VCaP (cell line): ENCODE measurements around the gene ZMYND8.

Source experiments
- H3K27ac ChIP-seq: fragments of 450-650 bp; 2 replicates; pipeline ENCODE4 v1.5.1; 2017
- TF ChIP-seq, protein P1 (sequence below): fragments of 450-650 bp; conservative IDR thresholded peaks from 2 replicates; pipeline ENCODE4 v1.5.1; 2017; ENCODE audit warnings: mild to moderate bottlenecking, moderate library complexity

The ZMYND8 gene

GRCh38 chr20:47275548-47275947, 81.0 kb downstream of the ZMYND8 start:
- TF ChIP-seq, protein P1, sequence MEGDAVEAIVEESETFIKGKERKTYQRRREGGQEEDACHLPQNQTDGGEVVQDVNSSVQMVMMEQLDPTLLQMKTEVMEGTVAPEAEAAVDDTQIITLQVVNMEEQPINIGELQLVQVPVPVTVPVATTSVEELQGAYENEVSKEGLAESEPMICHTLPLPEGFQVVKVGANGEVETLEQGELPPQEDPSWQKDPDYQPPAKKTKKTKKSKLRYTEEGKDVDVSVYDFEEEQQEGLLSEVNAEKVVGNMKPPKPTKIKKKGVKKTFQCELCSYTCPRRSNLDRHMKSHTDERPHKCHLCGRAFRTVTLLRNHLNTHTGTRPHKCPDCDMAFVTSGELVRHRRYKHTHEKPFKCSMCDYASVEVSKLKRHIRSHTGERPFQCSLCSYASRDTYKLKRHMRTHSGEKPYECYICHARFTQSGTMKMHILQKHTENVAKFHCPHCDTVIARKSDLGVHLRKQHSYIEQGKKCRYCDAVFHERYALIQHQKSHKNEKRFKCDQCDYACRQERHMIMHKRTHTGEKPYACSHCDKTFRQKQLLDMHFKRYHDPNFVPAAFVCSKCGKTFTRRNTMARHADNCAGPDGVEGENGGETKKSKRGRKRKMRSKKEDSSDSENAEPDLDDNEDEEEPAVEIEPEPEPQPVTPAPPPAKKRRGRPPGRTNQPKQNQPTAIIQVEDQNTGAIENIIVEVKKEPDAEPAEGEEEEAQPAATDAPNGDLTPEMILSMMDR = no peak
- peak overlapping the region; percentile 18 for H3K27ac ChIP-seq

- peak overlapping the region; percentile 18 for H3K27ac ChIP-seq
- TF ChIP-seq, protein P1 = no peak
These were observed 81.9 kb downstream of the ZMYND8 start for GRCh38 chr20:47274401-47275108.

- H3K27ac ChIP-seq = peak overlapping the region; percentile 13; the same call in 1 of the 2 replicates
- TF ChIP-seq, protein P1 = no peak
These were observed 82.8 kb downstream of the ZMYND8 start for GRCh38 chr20:47273591-47274235.

DNA sequence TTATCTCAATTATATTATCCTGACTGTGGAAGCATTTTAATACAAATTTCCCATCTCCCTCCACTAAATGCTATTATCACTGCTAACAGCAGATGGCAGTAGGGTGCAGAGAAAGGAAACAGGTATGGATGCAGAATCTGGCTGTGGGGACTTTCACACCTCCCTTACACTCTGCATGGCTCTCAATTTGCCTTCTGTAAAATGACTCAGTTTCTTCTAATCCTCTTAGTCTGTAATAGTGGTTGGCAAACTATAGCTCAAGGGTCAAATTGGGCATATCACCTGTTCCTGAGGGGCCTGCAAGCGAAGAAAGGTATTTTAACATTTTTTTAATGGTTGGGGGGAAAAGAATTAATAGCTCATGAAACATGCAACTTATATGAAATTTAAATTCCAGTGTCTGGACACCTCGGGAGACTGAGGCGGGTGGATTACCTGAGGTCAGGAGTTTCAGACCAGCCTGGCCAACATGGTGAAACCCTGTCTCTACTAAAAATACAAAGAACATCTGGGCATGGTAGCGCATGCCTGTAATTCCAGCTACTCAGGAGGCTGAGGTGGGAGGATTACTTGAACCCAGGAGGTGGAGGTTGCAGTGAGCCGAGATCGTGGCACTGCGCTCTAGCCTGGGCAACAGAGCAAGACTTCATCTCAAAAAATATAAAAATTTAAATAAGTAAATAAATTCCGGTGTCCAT, 83.5 kb downstream of the ZMYND8 start:
- TF ChIP-seq, protein P1 = peak; percentile 94

DNA sequence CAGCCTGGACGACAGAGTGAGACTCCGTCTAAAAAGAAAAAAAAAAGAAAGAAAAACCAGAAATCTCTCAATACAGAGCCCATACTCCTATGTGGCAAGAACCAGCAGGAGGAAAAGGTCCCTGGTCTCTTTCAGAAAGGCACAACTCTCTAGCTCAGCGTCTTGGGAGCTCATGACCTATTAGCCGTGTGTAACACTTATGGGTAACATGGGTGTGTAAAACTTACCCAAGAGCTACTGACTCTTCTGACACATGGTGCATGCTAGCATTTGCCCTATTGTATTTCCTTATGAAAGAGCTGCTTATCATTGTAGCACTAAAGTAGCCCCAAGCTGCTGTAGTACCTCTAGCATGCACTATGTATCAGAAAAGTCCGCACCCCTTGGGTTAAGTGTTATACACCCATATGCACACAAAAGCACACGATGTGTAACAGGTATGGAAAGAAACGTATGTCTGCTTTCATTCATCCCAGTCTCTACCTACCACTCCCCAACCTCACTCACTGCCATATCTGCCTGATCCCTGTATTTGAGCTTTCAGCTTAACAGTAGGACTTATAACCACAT, 85.4 kb downstream of the ZMYND8 start:
- TF ChIP-seq, protein P1 = no peak
- no peak overlapping the region for H3K27ac ChIP-seq

More for the DNA sequence above, 83.5 kb downstream of the ZMYND8 start:
- peak overlapping the region; percentile 13; the same call in 1 of the 2 replicates for H3K27ac ChIP-seq

DNA sequence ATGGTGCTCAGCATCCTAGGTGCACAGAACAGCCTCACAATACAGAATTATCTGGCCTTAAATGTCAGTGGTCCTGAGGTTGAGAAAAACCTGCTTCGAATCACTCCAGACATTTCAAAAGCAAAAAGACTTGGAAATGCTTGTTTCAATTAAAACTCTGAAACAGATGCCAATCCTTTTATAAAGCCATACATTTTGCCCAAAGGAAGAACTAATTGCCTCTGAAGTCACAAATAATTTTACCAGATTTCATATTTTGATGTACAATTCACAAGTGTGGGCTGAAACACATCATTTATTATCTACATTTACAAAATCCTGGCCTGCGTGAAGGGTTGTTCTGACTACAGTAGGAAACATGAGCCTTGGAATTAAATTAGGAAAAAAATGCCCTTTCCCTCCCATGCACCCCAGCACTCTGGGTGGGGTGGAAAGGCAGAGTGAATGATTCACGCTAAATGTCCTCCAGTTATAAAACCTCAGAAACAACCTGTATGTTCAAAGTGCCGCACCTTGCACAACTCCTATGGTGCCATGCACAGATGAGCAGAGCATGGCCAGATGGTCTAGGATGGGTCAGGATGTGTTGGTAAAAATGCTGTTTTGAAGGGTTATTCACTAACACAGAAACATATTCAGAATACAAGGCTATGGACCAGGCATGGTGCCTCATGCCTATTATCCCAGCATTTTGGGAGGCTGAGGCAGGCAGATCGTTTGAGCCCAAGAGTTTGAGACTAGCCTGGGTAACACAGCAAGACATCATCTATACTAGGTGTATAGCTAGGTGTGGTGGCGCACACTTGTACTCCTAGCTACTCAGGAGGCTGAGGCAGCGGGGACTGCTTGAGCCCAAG, 87.0 kb downstream of the ZMYND8 start:
- no peak overlapping the region for H3K27ac ChIP-seq

More for the DNA sequence above, 87.0 kb downstream of the ZMYND8 start:
- TF ChIP-seq, protein P1 = no peak
